ENCODE measurements around the gene GOLPH3.

GOLPH3 gene

GRCh38 chr5:32116574-32117313 lies 57.4 kb downstream of the GOLPH3 start:
- in situ Hi-C loops (cut with MboI; ENCODE audit: low sequenced_read_pairs, unreplicated experiment): no loop called here
- no peak for TF ChIP-seq CTCF (IDR thresholded peaks at IDR 0.05; ENCODE audit: borderline replicate concordance, control extremely low read depth, extremely low read depth, insufficient read depth, missing control alignments)
- no peak for DNase-seq (ENCODE audit: low spot score)

- DNase-seq (ENCODE audit: low spot score): no peak
- in situ Hi-C loops (cut with MboI; ENCODE audit: low sequenced_read_pairs, unreplicated experiment): no loop called here
- TF ChIP-seq CTCF (IDR thresholded peaks at IDR 0.05; ENCODE audit: borderline replicate concordance, control extremely low read depth, extremely low read depth, insufficient read depth, missing control alignments): no peak
These were observed 58.1 kb downstream of the GOLPH3 start for GRCh38 chr5:32115985-32116384.

- DNase-seq (ENCODE audit: low spot score): no peak
- in situ Hi-C loops (cut with MboI; ENCODE audit: low sequenced_read_pairs, unreplicated experiment): no loop called here
These were observed 63.9 kb downstream of the GOLPH3 start for GRCh38 chr5:32110111-32110696.

GRCh38 chr5:32109236-32109635 lies 64.9 kb downstream of the GOLPH3 start:
- in situ Hi-C loops (cut with MboI; ENCODE audit: low sequenced_read_pairs, unreplicated experiment): no loop called here
- DNase-seq (ENCODE audit: low spot score): no peak

More at GRCh38 chr5:32110111-32110696, 63.9 kb downstream of the GOLPH3 start:
- no peak for TF ChIP-seq CTCF (IDR thresholded peaks at IDR 0.05; ENCODE audit: borderline replicate concordance, control extremely low read depth, extremely low read depth, insufficient read depth, missing control alignments)

GRCh38 chr5:32108167-32108566 lies 66.0 kb downstream of the GOLPH3 start:
- in situ Hi-C loops (cut with MboI; ENCODE audit: low sequenced_read_pairs, unreplicated experiment): no loop called here
- TF ChIP-seq CTCF (IDR thresholded peaks at IDR 0.05; ENCODE audit: borderline replicate concordance, control extremely low read depth, extremely low read depth, insufficient read depth, missing control alignments): no peak
- DNase-seq (ENCODE audit: low spot score): no peak

More at GRCh38 chr5:32109236-32109635, 64.9 kb downstream of the GOLPH3 start:
- TF ChIP-seq CTCF (IDR thresholded peaks at IDR 0.05; ENCODE audit: borderline replicate concordance, control extremely low read depth, extremely low read depth, insufficient read depth, missing control alignments): no peak

- no peak for DNase-seq (ENCODE audit: low spot score)
- in situ Hi-C loops (cut with MboI; ENCODE audit: low sequenced_read_pairs, unreplicated experiment): no loop called here
- no peak for TF ChIP-seq CTCF (IDR thresholded peaks at IDR 0.05; ENCODE audit: borderline replicate concordance, control extremely low read depth, extremely low read depth, insufficient read depth, missing control alignments)
These were observed 66.8 kb downstream of the GOLPH3 start for GRCh38 chr5:32107291-32107690.

All from GM13976 (cell line).